Heart left ventricle (tissue), 16 donors: ENCODE results near the gene SMAD7. TPM values are rescaled to one million over a fixed set of nuclear protein-coding genes. Genes with fewer than 3 reads are reported as not detected.

Source experiments
- ATAC-seq, 4 donors: fragments of 200-7000 bp; cut with Tn5 transposase; one replicate each; pipeline ENCODE4 v1.9.1; 2020 to 2022; ENCODE audit warnings: moderate library complexity in 4 of 4, mild to moderate bottlenecking in 3 of 4, moderate number of reproducible peaks in 1 of 4
- DNase-seq, 5 donors: peaks; one replicate each; pipeline ENCODE4 v3.0.0-alpha.2; 2020
- H3K27ac ChIP-seq, 12 donors: fragments of 200-600 bp; sonication (generic) in 4 of 12; one replicate each; pipeline versions ENCODE4 v1.5.0 to v1.8.0; 2016 to 2022; ENCODE audit warnings: mild to moderate bottlenecking in 2 of 12
- H3K27me3 ChIP-seq, 9 donors: fragments of 200-600 bp; sonication (generic) in 2 of 9; one replicate each; pipeline versions ENCODE4 v1.5.1 to v1.8.0; 2016 to 2022; ENCODE audit warnings: mild to moderate bottlenecking in 3 of 9
- H3K36me3 ChIP-seq, 9 donors: fragments of 200-600 bp; sonication (generic) in 2 of 9; one replicate each; pipeline versions ENCODE4 v1.5.0 to v1.8.0; 2018 to 2022; ENCODE audit warnings: mild to moderate bottlenecking in 2 of 9
- H3K4me1 ChIP-seq, 12 donors: fragments of 200-600 bp; sonication (generic) in 4 of 12; one replicate each; pipeline versions ENCODE4 v1.5.0 to v1.8.0; 2016 to 2022; ENCODE audit warnings: mild to moderate bottlenecking in 3 of 12
- H3K4me3 ChIP-seq, 12 donors: fragments of 200-600 bp; sonication (generic) in 4 of 12; one replicate each; pipeline versions ENCODE4 v1.5.0 to v1.8.0; 2017 to 2022; ENCODE audit warnings: mild to moderate bottlenecking in 9 of 12, moderate library complexity in 4 of 12
- H3K9me3 ChIP-seq, 12 donors: fragments of 200-600 bp; sonication (generic) in 4 of 12; one replicate each; pipeline versions ENCODE4 v1.5.0 to v1.8.0; 2016 to 2022; ENCODE audit warnings: mild to moderate bottlenecking in 1 of 12
- CTCF ChIP-seq, 12 donors: fragments of 200-600 bp; sonication (generic) in 4 of 12; IDR thresholded peaks; one replicate each; pipeline versions ENCODE4 v1.5.0 to v1.8.0; 2018 to 2022; ENCODE audit warnings: antibody characterized with exemption in 12 of 12, mild to moderate bottlenecking in 5 of 12
- POLR2A ChIP-seq, 2 donors: fragments of 450-650 bp; IDR thresholded peaks; one replicate each; pipeline ENCODE4 v1.6.1; 2017; ENCODE audit warnings: antibody characterized with exemption in 2 of 2, mild to moderate bottlenecking in 2 of 2, moderate library complexity in 2 of 2
- WGBS, 4 donors: extraction: QIAGEN DNeasy Blood & Tissue Kit in 2 of 4; methylation state at CpG; one replicate each; pipeline versions ENCODE4 v1.1.5 to v1.1.7; 2013 to 2018; 5-methylcytosine and 5-hydroxymethylcytosine counted together
- intact Hi-C, 10 donors: fragments of 100-400 bp; cut with DNase I; formaldehyde crosslinking; loops; one replicate each; pipeline versions ENCODE4 v1.11.1 to v1.14.2; 2022
- polyA plus RNA-seq, 2 donors: library from polyadenylated mRNA; stranded (reverse); fragments of 200-250 nt; gene quantifications; one replicate each; pipeline ENCODE4 v1.2.3, GENCODE V29; 2013
- total RNA-seq, 9 donors: library from RNA; depleted of rRNA in 2 of 9; stranded (reverse); fragments of >200 nt in 2 of 9; fragmentation: NEBNext Ultra II Directional in 3 of 9; extraction: Animal tissue kit (Norgen Biotek cat#: 25700) in 3 of 9; gene quantifications; one replicate each; pipeline versions ENCODE4 v1.1.0 to v1.2.4, GENCODE V29; 2016 to 2023
- donor health status: ischemic (EF 13 %, LVEDD 7.1; RV severe dilation, severe dysfunction).
- donor health status: healthy with polysubstance abuse.
- donor health status: DM: no; HTN: yes; CAD: no.
- donor health status: DM: no; HTN: no; CAD: no.
- donor health status: ischemic (EF 25% LVEDD 6.9; RV normal size, moderate dysfunction).
- donor health status: ischemic (EF 25% LVEDD 5.7; RV mildly dilated, moderate dysfunction).
- donor health status: healthy.
- donor health status: DM: yes; HTN: yes; CAD: no.
- donor health status: ischemic (EF 35%, LVEDD 5.7; RV mildly dilated, moderate dysfunction).
- donor health status: nonischemic (EF 11% LVEDD 7.7; RV severe dilation, severe dysfunction).
- donor health status: DM: yes; HTN: yes; CAD: no.
- donor health status: PGD.
- donor health status: ischemic (EF 29% LVEDD 5.4; RV normal size, mild dysfunction).
- donor health status: nonischemic (EF 23%, LVEDD 6.1; RV moderate dilation, normal function).

The SMAD7 gene
- total and polyA plus RNA-seq, 11 donors: 9.1 to 32.0 (median 19.9) TPM

- Histone ChIP-seq H3K4me3 (no peak overlapping the region), H3K4me1 (peaks cover 3 to 81% (median 39%) of the 10 kb centered on the region in 12 donors), H3K9me3 (no peaks in the 10 kb centered on the region), H3K27ac (no peak overlapping the region), H3K27me3 (no peaks in the 10 kb centered on the region), H3K36me3 (no peaks in the 10 kb centered on the region)
- DNase-seq (no peak), ATAC-seq (no peak)
- no peak for TF ChIP-seq POLR2A (IDR thresholded peaks at IDR 0.05)
- no peak for TF ChIP-seq CTCF (IDR thresholded peaks at IDR 0.05)
- WGBS, 4 donors: 94 to 97% (median 96%) methylated on average over 10 of the region's 10 CpGs
- intact Hi-C loops: no loop called here
Measured at GRCh38 chr18:48991676-48992075, 40.9 kb upstream of the SMAD7 start.

- WGBS, 4 donors: 79 to 87% (median 81%) methylated on average over 4 to 5 of the region's 5 CpGs
- ATAC-seq: no peak
- peaks cover 3 to 80% (median 37%) of the 10 kb centered on the region in 12 donors for H3K4me1 ChIP-seq
Measured at GRCh38 chr18:48991319-48991660, 40.5 kb upstream of the SMAD7 start.

GRCh38 chr18:48990481-48991318 is 39.9 kb upstream of the SMAD7 start:
- DNase-seq (peak in 1 of 5 donors; percentile 52), ATAC-seq (peak in 3 of 4 donors; percentile 50 to 62 (median 50))
- 89 to 94% (median 92%) methylated on average over 10 to 15 of the region's 15 CpGs for WGBS, 4 donors
- Histone ChIP-seq H3K4me3 (no peak overlapping the region), H3K27ac (peak overlapping the region in 3 of 12 donors; percentile 29 to 47 (median 37)), H3K36me3 (no peaks in the 10 kb centered on the region), H3K27me3 (no peaks in the 10 kb centered on the region), H3K4me1 (peaks cover 3 to 77% (median 37%) of the 10 kb centered on the region in 12 donors), H3K9me3 (no peaks in the 10 kb centered on the region)
- TF ChIP-seq POLR2A (IDR thresholded peaks at IDR 0.05) (no peak), CTCF (IDR thresholded peaks at IDR 0.05) (no peak)
- intact Hi-C loops: no loop called here

More at GRCh38 chr18:48991319-48991660, 40.5 kb upstream of the SMAD7 start:
- TF ChIP-seq CTCF (IDR thresholded peaks at IDR 0.05) (no peak), POLR2A (IDR thresholded peaks at IDR 0.05) (no peak)
- no peaks in the 10 kb centered on the region for H3K9me3 ChIP-seq
- H3K27ac ChIP-seq: peak overlapping the region in 1 of 12 donors; percentile 29
- no peaks in the 10 kb centered on the region for H3K36me3 ChIP-seq
- intact Hi-C loops: no loop called here
- no peak for DNase-seq
- H3K4me3 ChIP-seq: no peak overlapping the region
- H3K27me3 ChIP-seq: no peaks in the 10 kb centered on the region
